ENCODE data around the gene SLC1A4. TPM values are rescaled to one million over a fixed set of nuclear protein-coding genes. Genes with fewer than 3 reads are reported as not detected.

SLC1A4 gene
- total and polyA plus RNA-seq, 12 donors: 13.0 to 196 (median 60.0) TPM

- Histone ChIP-seq H3K4me3 (no peak overlapping the region), H3K9me3 (replicated peaks in 1 of 3) (no peaks in the 10 kb centered on the region), H3K27ac (no peak overlapping the region), H3K27me3 (no peaks in the 10 kb centered on the region), H3K36me3 (replicated peaks in 1 of 2) (no peaks in the 10 kb centered on the region), H3K4me1 (replicated peaks in 1 of 2) (peaks cover 7 to 62% of the 10 kb centered on the region in 2 donors)
- TF ChIP-seq CTCF (IDR thresholded peaks at IDR 0.05) (no peak), POLR2A (IDR thresholded peaks at IDR 0.05) (no peak)
- intact Hi-C loops (cut with DNase I): loop anchor here in 1 of 2 donors (10.0 kb wide), 2 partner anchors 62 to 102 kb away; no protein-coding TSS in a partner anchor
- WGBS, 4 donors: 70 to 77% (median 71%) methylated on average over 11 to 13 of the region's 13 CpGs
- no peak for DNase-seq
These were observed 73.9 kb downstream of the SLC1A4 start for GRCh38 chr2:65062843-65063825.

GRCh38 chr2:65064728-65065552 lies 75.7 kb downstream of the SLC1A4 start:
- Histone ChIP-seq H3K27ac (peak overlapping the region; percentile 33 to 88 (median 69)), H3K4me1 (replicated peaks in 1 of 2) (peaks cover 15 to 63% of the 10 kb centered on the region in 2 donors), H3K27me3 (no peaks in the 10 kb centered on the region), H3K4me3 (peak overlapping the region in 1 of 4 donors; percentile 17), H3K9me3 (replicated peaks in 1 of 3) (no peaks in the 10 kb centered on the region), H3K36me3 (replicated peaks in 1 of 2) (peaks cover 0 to 5% of the 10 kb centered on the region in 2 donors)
- peak in 6 of 7 donors; percentile 75 to 87 (median 80) for DNase-seq
- intact Hi-C loops (cut with DNase I): loop anchor here (5.0 to 10.0 kb wide), 4 partner anchors 60 to 122 kb away; no protein-coding TSS in a partner anchor
- WGBS, 4 donors: 26 to 31% (median 30%) methylated on average over 11 to 14 of the region's 14 CpGs
- peak in 1 of 2 donors; percentile 27 for TF ChIP-seq POLR2A (IDR thresholded peaks at IDR 0.05)
- TF ChIP-seq CTCF (IDR thresholded peaks at IDR 0.05): peak; percentile 46 to 97 (median 88)

GRCh38 chr2:65067806-65068553 lies 78.8 kb downstream of the SLC1A4 start:
- Histone ChIP-seq H3K27me3 (no peaks in the 10 kb centered on the region), H3K36me3 (replicated peaks in 1 of 2) (peaks cover 0 to 23% of the 10 kb centered on the region in 2 donors), H3K4me3 (no peak overlapping the region), H3K9me3 (replicated peaks in 1 of 3) (no peaks in the 10 kb centered on the region), H3K27ac (no peak overlapping the region), H3K4me1 (replicated peaks in 1 of 2) (peaks cover 25 to 72% of the 10 kb centered on the region in 2 donors)
- TF ChIP-seq POLR2A (IDR thresholded peaks at IDR 0.05) (no peak), CTCF (IDR thresholded peaks at IDR 0.05) (peak in 2 of 6 experiments; percentile 3 to 4)
- no peak for DNase-seq
- 63 to 76% (median 65%) methylated on average over 14 of the region's 14 CpGs for WGBS, 4 donors
- intact Hi-C loops (cut with DNase I): loop anchor here (5.0 to 10.0 kb wide), 4 partner anchors 57 to 119 kb away; no protein-coding TSS in a partner anchor

All from adrenal gland (tissue), 12 donors.